Measurements from ENCODE around the gene SLC13A3.
A peak's percentile ranks its signal among the peaks of the same experiment; 100 is the strongest.

Gene SLC13A3

GRCh38 chr20:46651091-46651962 lies at the start of gene SLC13A3:
SLC13A3 (minus strand) TSS chr20:46651459; CDS start chr20:46651421, 38 bp downstream.
- DNase-seq = no peak

- DNase-seq = no peak
These were observed 49.8 kb upstream of the SLC13A3 start for GRCh38 chr20:46701057-46701456.

GRCh38 chr20:46700481-46700880 lies 49.2 kb upstream of the SLC13A3 start:
- DNase-seq = no peak

- DNase-seq = no peak
These were observed 48.5 kb upstream of the SLC13A3 start for GRCh38 chr20:46699651-46700359.

- no peak for DNase-seq
These were observed 47.5 kb upstream of the SLC13A3 start for GRCh38 chr20:46698788-46699187.

GRCh38 chr20:46696791-46697279 lies 45.6 kb upstream of the SLC13A3 start:
- no peak for DNase-seq

- no peak for DNase-seq
These were observed 44.6 kb upstream of the SLC13A3 start for GRCh38 chr20:46695892-46696291.

GRCh38 chr20:46694484-46694883 lies 43.2 kb upstream of the SLC13A3 start:
- peak; percentile 5 for DNase-seq

GRCh38 chr20:46691196-46691595 lies 39.9 kb upstream of the SLC13A3 start:
- DNase-seq = no peak

GRCh38 chr20:46690219-46691106 lies 39.2 kb upstream of the SLC13A3 start:
- no peak for DNase-seq

GRCh38 chr20:46689754-46690085 lies 38.5 kb upstream of the SLC13A3 start:
- DNase-seq = no peak

- DNase-seq = peak; percentile 97
These were observed 38.0 kb upstream of the SLC13A3 start, which contains the start of gene TP53RK for GRCh38 chr20:46689082-46689753. TP53RK (minus strand) TSS chr20:46689444; CDS start chr20:46689414, 30 bp downstream.

- no peak for DNase-seq
These were observed 37.2 kb upstream of the SLC13A3 start for GRCh38 chr20:46688151-46689081.

- DNase-seq = no peak
These were observed 32.9 kb upstream of the SLC13A3 start for GRCh38 chr20:46683939-46684750.

- no peak for DNase-seq
These were observed 32.3 kb upstream of the SLC13A3 start for GRCh38 chr20:46683668-46683938.

GRCh38 chr20:46683011-46683667 lies 31.9 kb upstream of the SLC13A3 start:
- no peak for DNase-seq

- no peak for DNase-seq
These were observed 31.0 kb upstream of the SLC13A3 start for GRCh38 chr20:46682063-46682821.

GRCh38 chr20:46681032-46681854 lies 30.0 kb upstream of the SLC13A3 start:
- peak; percentile 41 for DNase-seq
